Fibroblast of skin of right quadriceps (primary cell): ENCODE data around the gene RPL36.
A peak's percentile ranks its signal among the peaks of the same experiment; 100 is the strongest.
"Not testable (repeated sequence)": the region's sequence is repeated elsewhere in the genome, so short reads cannot be mapped to it uniquely, and the experiment has no call there.

Experiments used
- DNase-seq: peaks from one replicate; pipeline ENCODE4 v3.0.0-alpha.2; 2013

RPL36 gene

GRCh38 chr19:5676105-5676771, 13.9 kb upstream of the RPL36 start:
- DNase-seq: no peak

- DNase-seq: no peak
These were observed 13.4 kb upstream of the RPL36 start for GRCh38 chr19:5676772-5677105.

- no peak for DNase-seq
These were observed 13.0 kb upstream of the RPL36 start for GRCh38 chr19:5677136-5677535.

- DNase-seq: no peak
These were observed 12.5 kb upstream of the RPL36 start for GRCh38 chr19:5677580-5677979.

- DNase-seq: no peak
These were observed 11.9 kb upstream of the RPL36 start for GRCh38 chr19:5678071-5678718.

GRCh38 chr19:5679289-5680083, 10.6 kb upstream of the RPL36 start:
- DNase-seq: no peak

GRCh38 chr19:5680084-5680436, 10.0 kb upstream of the RPL36 start:
- no peak for DNase-seq

GRCh38 chr19:5680437-5681368, 9.4 kb upstream of the RPL36 start, which contains the start of the genes HSD11B1L and MICOS13:
Gene HSD11B1L (plus strand): TSS chr19:5681027. CDS start chr19:5684833, 3,806 bp downstream.
Gene MICOS13 (minus strand): TSS chr19:5680516. CDS start chr19:5680486, 30 bp downstream.
- DNase-seq: peak; percentile 99

GRCh38 chr19:5681391-5682106, 8.5 kb upstream of the RPL36 start:
- no peak for DNase-seq

- DNase-seq: no peak
These were observed 8.0 kb upstream of the RPL36 start for GRCh38 chr19:5682107-5682482.

- no peak for DNase-seq
These were observed 6.8 kb upstream of the RPL36 start for GRCh38 chr19:5683177-5683886.

- no peak for DNase-seq
These were observed 5.2 kb upstream of the RPL36 start for GRCh38 chr19:5684694-5685430.

- no peak for DNase-seq
These were observed 3.8 kb upstream of the RPL36 start for GRCh38 chr19:5686326-5686646.

- peak; percentile 88 for DNase-seq
These were observed 3.3 kb upstream of the RPL36 start for GRCh38 chr19:5686647-5687359.

- no peak for DNase-seq
These were observed 2.5 kb upstream of the RPL36 start for GRCh38 chr19:5687360-5688198.

GRCh38 chr19:5688262-5688881, 1.7 kb upstream of the RPL36 start:
- DNase-seq: not testable (repeated sequence)

- DNase-seq: peak; percentile 39
These were observed 1.1 kb downstream of the RPL36 start for GRCh38 chr19:5690955-5691821.
